ENCODE measurements around the gene RBM18. TPM values are rescaled to one million over a fixed set of nuclear protein-coding genes. Genes with fewer than 3 reads are reported as not detected.

Gene RBM18
- total RNA-seq, 3 donors from 2014 or later = 15.6 to 21.5 (median 17.2) TPM

GRCh38 chr9:122232796-122233306, 31.8 kb downstream of the RBM18 start:
- no peaks in the 10 kb centered on the region for H3K9me3 ChIP-seq
- TF ChIP-seq, protein P1, sequence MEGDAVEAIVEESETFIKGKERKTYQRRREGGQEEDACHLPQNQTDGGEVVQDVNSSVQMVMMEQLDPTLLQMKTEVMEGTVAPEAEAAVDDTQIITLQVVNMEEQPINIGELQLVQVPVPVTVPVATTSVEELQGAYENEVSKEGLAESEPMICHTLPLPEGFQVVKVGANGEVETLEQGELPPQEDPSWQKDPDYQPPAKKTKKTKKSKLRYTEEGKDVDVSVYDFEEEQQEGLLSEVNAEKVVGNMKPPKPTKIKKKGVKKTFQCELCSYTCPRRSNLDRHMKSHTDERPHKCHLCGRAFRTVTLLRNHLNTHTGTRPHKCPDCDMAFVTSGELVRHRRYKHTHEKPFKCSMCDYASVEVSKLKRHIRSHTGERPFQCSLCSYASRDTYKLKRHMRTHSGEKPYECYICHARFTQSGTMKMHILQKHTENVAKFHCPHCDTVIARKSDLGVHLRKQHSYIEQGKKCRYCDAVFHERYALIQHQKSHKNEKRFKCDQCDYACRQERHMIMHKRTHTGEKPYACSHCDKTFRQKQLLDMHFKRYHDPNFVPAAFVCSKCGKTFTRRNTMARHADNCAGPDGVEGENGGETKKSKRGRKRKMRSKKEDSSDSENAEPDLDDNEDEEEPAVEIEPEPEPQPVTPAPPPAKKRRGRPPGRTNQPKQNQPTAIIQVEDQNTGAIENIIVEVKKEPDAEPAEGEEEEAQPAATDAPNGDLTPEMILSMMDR (IDR thresholded peaks at IDR 0.05) = no peak
- H3K36me3 ChIP-seq (ENCODE audit: low read depth) = no peaks in the 10 kb centered on the region
- intact Hi-C loops (cut with DNase I, micrococcal nuclease) = no loop called here
- no peak for ATAC-seq
- DNase-seq = no peak
- H3K4me1 ChIP-seq (ENCODE audit: low read depth) = peaks cover 10% of the 10 kb centered on the region
- H3K4me3 ChIP-seq = no peak overlapping the region

- no peak for ATAC-seq
- no peaks in the 10 kb centered on the region for H3K36me3 ChIP-seq (ENCODE audit: low read depth)
- intact Hi-C loops (cut with DNase I, micrococcal nuclease) = loop anchor here in 1 of 2 donors (10.0 kb wide), 1 partner anchor 55 kb away; no protein-coding TSS in a partner anchor
- DNase-seq = no peak
- H3K9me3 ChIP-seq = no peaks in the 10 kb centered on the region
- TF ChIP-seq, protein P1 (IDR thresholded peaks at IDR 0.05) = no peak
- H3K4me3 ChIP-seq = no peak overlapping the region
- peaks cover 15% of the 10 kb centered on the region for H3K4me1 ChIP-seq (ENCODE audit: low read depth)
These were observed 35.2 kb downstream of the RBM18 start for GRCh38 chr9:122229485-122229837.

GRCh38 chr9:122228568-122229484, 35.8 kb downstream of the RBM18 start, which contains the start of gene LHX6:
LHX6 (minus strand) TSS chr9:122228957; CDS start chr9:122228740, 217 bp downstream.
- ATAC-seq = peak; percentile 37
- intact Hi-C loops (cut with DNase I, micrococcal nuclease) = loop anchor here in 1 of 2 donors (10.0 kb wide), 1 partner anchor 56 kb away; no protein-coding TSS in a partner anchor

DNA sequence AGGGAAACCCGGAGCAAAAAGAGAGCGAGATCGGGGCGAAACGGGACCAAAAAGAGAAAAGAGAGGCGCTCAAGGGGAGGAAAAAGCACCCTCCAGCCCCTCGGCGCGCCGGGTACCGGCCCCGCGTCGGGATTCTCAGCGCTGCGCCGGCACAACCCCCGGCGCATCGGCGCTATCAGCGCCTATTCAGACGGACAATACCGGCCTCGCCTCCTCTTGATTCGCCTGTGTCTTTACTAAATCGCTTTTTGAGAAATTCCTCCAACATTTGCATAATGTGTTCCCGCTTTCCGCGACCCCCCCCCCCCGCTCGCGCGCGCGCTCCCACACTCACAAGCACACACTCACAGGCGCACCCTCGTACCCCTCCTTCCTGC, 36.5 kb downstream of the RBM18 start:
- TF ChIP-seq, protein P1 (IDR thresholded peaks at IDR 0.05) = no peak
- intact Hi-C loops (cut with DNase I, micrococcal nuclease) = loop anchor here in 1 of 2 donors (10.0 kb wide), 1 partner anchor 57 kb away; no protein-coding TSS in a partner anchor
- Histone ChIP-seq H3K4me1 (ENCODE audit: low read depth) (peaks cover 15% of the 10 kb centered on the region), H3K36me3 (ENCODE audit: low read depth) (no peaks in the 10 kb centered on the region), H3K4me3 (no peak overlapping the region), H3K9me3 (no peaks in the 10 kb centered on the region)
- no peak for ATAC-seq
- DNase-seq = no peak

More at GRCh38 chr9:122228568-122229484, 35.8 kb downstream of the RBM18 start, which contains the start of gene LHX6:
- Histone ChIP-seq H3K9me3 (no peaks in the 10 kb centered on the region), H3K4me3 (no peak within 1 kb of the TSS), H3K4me1 (ENCODE audit: low read depth) (peaks cover 15% of the 10 kb centered on the region), H3K36me3 (ENCODE audit: low read depth) (no peaks in the 10 kb centered on the region)
- TF ChIP-seq, protein P1 (IDR thresholded peaks at IDR 0.05) = no peak
- no peak for DNase-seq

DNA sequence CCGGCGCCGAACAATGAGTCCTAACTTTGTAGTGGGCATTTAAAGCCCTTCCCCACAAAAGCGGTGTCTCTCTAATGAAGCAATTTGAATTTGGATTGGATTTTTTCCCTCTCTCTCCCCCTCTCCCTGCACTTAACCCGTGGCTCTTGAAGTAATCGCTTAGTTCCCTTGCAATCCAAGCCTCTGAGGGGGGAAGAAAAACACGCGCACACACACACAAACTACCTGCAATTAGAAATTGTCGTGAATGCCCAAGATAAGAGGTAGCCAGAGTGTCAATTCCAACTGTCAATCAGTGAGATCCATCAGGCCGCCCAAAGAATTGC, 37.1 kb downstream of the RBM18 start:
- H3K4me1 ChIP-seq (ENCODE audit: low read depth) = peaks cover 15% of the 10 kb centered on the region
- DNase-seq = no peak
- TF ChIP-seq, protein P1 (IDR thresholded peaks at IDR 0.05) = no peak
- H3K9me3 ChIP-seq = no peaks in the 10 kb centered on the region
- intact Hi-C loops (cut with DNase I, micrococcal nuclease) = loop anchor here in 1 of 2 donors (10.0 kb wide), 1 partner anchor 57 kb away; no protein-coding TSS in a partner anchor
- H3K36me3 ChIP-seq (ENCODE audit: low read depth) = no peaks in the 10 kb centered on the region
- H3K4me3 ChIP-seq = no peak overlapping the region
- no peak for ATAC-seq
